ENCODE results near the gene SPATA19. TPM values are rescaled to one million over a fixed set of nuclear protein-coding genes. Genes with fewer than 3 reads are reported as not detected.
"Not testable (repeated sequence)": the region's sequence is repeated elsewhere in the genome, so short reads cannot be mapped to it uniquely, and the experiment has no call there.

Gene SPATA19
- total RNA-seq, 2 donors from 2014 or later, result not detected

DNA sequence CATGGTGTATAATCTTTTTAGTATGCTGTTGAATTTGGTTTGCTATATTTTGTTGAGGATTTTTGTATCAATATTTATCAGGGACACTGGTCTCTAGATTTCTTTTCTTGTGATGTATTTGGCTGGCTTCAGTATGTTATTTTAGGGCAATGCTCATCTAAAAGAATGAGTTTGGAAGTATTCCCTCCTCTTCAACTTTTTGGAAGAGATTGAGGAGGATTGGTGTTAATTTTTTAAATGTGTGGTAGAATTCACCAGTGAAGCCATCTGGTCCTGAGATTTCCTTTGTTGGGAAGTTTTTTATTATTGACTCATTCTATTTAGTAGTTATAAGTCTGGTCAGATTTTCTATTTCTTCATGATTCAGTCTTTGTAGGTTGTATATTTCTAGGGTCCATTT, 22.1 kb upstream of the SPATA19 start:
- ATAC-seq (ENCODE audit: insufficient number of reproducible peaks, low FRiP score, low read depth), result no peak
- no peak for DNase-seq (ENCODE audit: low spot score)
- no peak overlapping the region for H3K4me3 ChIP-seq
- no peaks in the 10 kb centered on the region for H3K27me3 ChIP-seq (replicated peaks; ENCODE audit: insufficient read depth)
- no peak overlapping the region for H3K27ac ChIP-seq
- no peaks in the 10 kb centered on the region for H3K4me1 ChIP-seq (ENCODE audit: control insufficient read depth in 1 of 2, low read depth in 2 of 2)
- no peaks in the 10 kb centered on the region for H3K36me3 ChIP-seq
- H3K9me3 ChIP-seq, result no peaks in the 10 kb centered on the region
- no peak for TF ChIP-seq CTCF (IDR thresholded peaks at IDR 0.05)

DNA sequence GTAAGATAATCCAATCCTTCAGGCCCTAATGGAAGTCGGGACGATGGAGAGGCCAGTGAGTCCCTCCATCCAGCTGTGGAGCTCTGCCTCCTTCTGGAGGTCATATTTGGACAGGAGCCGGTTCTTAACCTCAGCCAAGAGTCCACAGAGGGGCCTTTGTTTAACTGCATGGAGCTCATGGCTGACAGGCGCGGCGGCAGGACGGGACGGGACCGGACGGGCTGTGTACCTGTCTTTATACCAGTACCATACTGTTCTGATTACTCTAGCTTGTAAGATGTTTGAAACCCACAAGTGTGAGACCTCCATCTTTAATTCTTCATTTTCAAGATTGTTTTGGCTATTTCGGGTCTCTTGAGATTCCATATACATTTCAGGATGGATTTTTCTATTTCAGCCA, 20.2 kb upstream of the SPATA19 start:
- ATAC-seq (ENCODE audit: insufficient number of reproducible peaks, low FRiP score, low read depth) (no peak), DNase-seq (ENCODE audit: low spot score) (no peak)
- H3K4me3 ChIP-seq, result no peak overlapping the region
- H3K4me1 ChIP-seq (ENCODE audit: control insufficient read depth in 1 of 2, low read depth in 2 of 2), result no peaks in the 10 kb centered on the region
- TF ChIP-seq CTCF (IDR thresholded peaks at IDR 0.05), result no peak
- H3K9me3 ChIP-seq, result no peaks in the 10 kb centered on the region
- H3K27me3 ChIP-seq (replicated peaks; ENCODE audit: insufficient read depth), result no peaks in the 10 kb centered on the region
- H3K27ac ChIP-seq, result no peak overlapping the region
- H3K36me3 ChIP-seq, result no peaks in the 10 kb centered on the region

- DNase-seq (ENCODE audit: low spot score) (no peak), ATAC-seq (ENCODE audit: insufficient number of reproducible peaks, low FRiP score, low read depth) (no peak)
- Histone ChIP-seq H3K36me3 (no peaks in the 10 kb centered on the region), H3K27me3 (replicated peaks; ENCODE audit: insufficient read depth) (no peaks in the 10 kb centered on the region), H3K4me3 (no peak overlapping the region), H3K9me3 (no peaks in the 10 kb centered on the region), H3K27ac (no peak overlapping the region), H3K4me1 (ENCODE audit: control insufficient read depth in 1 of 2, low read depth in 2 of 2) (no peaks in the 10 kb centered on the region)
- TF ChIP-seq CTCF (IDR thresholded peaks at IDR 0.05), result no peak
These were observed 19.4 kb upstream of the SPATA19 start for GRCh38 chr11:133864756-133865155.

DNA sequence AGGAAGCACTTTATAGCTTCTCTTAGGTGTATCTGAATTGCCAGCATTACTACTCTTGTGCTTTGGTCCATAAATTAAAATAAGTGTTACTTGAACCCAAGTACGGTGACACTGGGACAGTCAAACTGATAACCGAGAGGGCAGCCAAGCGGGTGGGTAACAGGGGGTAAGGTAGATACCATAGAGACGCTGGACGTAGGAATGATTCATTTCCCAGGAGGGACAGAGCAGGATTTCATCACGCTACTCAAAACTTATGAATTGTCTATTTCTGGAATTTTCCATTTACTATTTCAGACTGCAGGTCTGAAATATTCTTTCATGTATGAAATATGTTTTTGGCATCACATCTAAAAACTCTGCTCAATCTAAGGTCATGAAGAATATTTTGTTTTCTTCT, 14.8 kb upstream of the SPATA19 start:
- Histone ChIP-seq H3K27me3 (replicated peaks; ENCODE audit: insufficient read depth) (no peaks in the 10 kb centered on the region), H3K4me1 (ENCODE audit: control insufficient read depth in 1 of 2, low read depth in 2 of 2) (no peaks in the 10 kb centered on the region), H3K4me3 (no peak overlapping the region), H3K9me3 (peaks cover 2% of the 10 kb centered on the region), H3K36me3 (no peaks in the 10 kb centered on the region), H3K27ac (no peak overlapping the region)
- ATAC-seq (ENCODE audit: insufficient number of reproducible peaks, low FRiP score, low read depth) (no peak), DNase-seq (ENCODE audit: low spot score) (no peak)
- TF ChIP-seq CTCF (IDR thresholded peaks at IDR 0.05), result no peak

- H3K36me3 ChIP-seq; ATAC-seq (ENCODE audit: insufficient number of reproducible peaks, low FRiP score, low read depth): not testable (repeated sequence)
These were observed 9.1 kb upstream of the SPATA19 start for GRCh38 chr11:133854330-133854960.

DNA sequence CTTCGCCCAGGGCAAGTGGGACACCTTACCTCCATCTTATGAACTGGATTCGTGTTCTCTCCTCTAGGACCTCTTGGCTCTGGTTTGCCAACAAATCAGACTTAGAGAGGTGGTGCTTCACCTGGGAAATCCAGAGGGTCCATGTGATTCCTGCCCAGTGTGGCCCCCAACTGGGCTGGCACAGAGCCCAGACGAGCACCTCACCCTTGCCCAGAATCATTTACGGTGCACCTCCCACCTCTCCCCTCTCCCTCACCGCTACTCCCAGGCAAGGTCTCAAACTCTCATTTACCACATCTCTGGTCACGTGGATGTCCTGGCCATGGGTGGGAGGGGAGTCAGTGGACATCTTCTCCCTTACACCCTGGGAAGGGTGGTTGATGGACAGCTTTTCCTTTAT, 1.1 kb downstream of the SPATA19 start:
- H3K4me3 ChIP-seq, result no peak overlapping the region
- DNase-seq (ENCODE audit: low spot score) (no peak), ATAC-seq (ENCODE audit: insufficient number of reproducible peaks, low FRiP score, low read depth) (no peak)
- no peak for TF ChIP-seq CTCF (IDR thresholded peaks at IDR 0.05)
- H3K9me3 ChIP-seq, result no peaks in the 10 kb centered on the region
- H3K36me3 ChIP-seq, result no peaks in the 10 kb centered on the region
- H3K27me3 ChIP-seq (replicated peaks; ENCODE audit: insufficient read depth), result no peaks in the 10 kb centered on the region
- no peak overlapping the region for H3K27ac ChIP-seq
- H3K4me1 ChIP-seq (ENCODE audit: control insufficient read depth in 1 of 2, low read depth in 2 of 2), result no peaks in the 10 kb centered on the region

More at GRCh38 chr11:133854330-133854960, 9.1 kb upstream of the SPATA19 start:
- not testable (repeated sequence) for H3K4me1 ChIP-seq (ENCODE audit: control insufficient read depth in 1 of 2, low read depth in 2 of 2); H3K9me3 ChIP-seq; H3K4me3 ChIP-seq; H3K27me3 ChIP-seq (replicated peaks; ENCODE audit: insufficient read depth); DNase-seq (ENCODE audit: low spot score); H3K27ac ChIP-seq
